Common myeloid progenitor, CD34-positive (primary cell): ENCODE data around the gene DNAJB7.

Experiments used
- CTCF ChIA-PET: fragments of 350-600 bp; sonication (Branson Sonifier 250); formaldehyde crosslinking; loops from one replicate; lab custom pipeline; 2021; ENCODE audit warnings: antibody characterized with exemption; lab: Charles Lee
- POLR2A ChIA-PET: fragments of 350-600 bp; sonication (Branson Sonifier 250); formaldehyde crosslinking; loops from one replicate; lab custom pipeline; 2021; ENCODE audit warnings: antibody characterized with exemption; lab: Charles Lee
- DNase-seq, 3 donors: peaks; one replicate each; pipeline versions ENCODE4 v3.0.0 to v3.0.0-alpha.2; 2013
- H3K27ac ChIP-seq, 2 experiments: 1 replicate in 1 of 2; 2 replicates in 1 of 2; pipeline ENCODE4 v1.7.0; 2013; ENCODE audit warnings: inconsistent platforms in 2 of 2, low read length in 2 of 2, mild to moderate bottlenecking in 2 of 2, low read depth in 1 of 2, moderate library complexity in 1 of 2; ENCODE audit not compliant: severe bottlenecking in 2 of 2, insufficient read depth in 1 of 2, poor library complexity in 1 of 2
- H3K27me3 ChIP-seq, 5 experiments: replicated peaks in 2 of 5; 1 replicate in 3 of 5; 2 replicates in 2 of 5; pipeline versions ENCODE4 v1.6.1 to v1.7.0; 2013; ENCODE audit warnings: low read length in 4 of 5, mild to moderate bottlenecking in 2 of 5, moderate library complexity in 2 of 5, inconsistent platforms in 1 of 5; ENCODE audit not compliant: insufficient read depth in 5 of 5, control insufficient read depth in 4 of 5
- H3K36me3 ChIP-seq, 4 experiments: 1 replicate in 2 of 4; 2 replicates in 2 of 4; pipeline versions ENCODE4 v1.6.1 to v1.7.0; 2013; ENCODE audit warnings: low read length in 3 of 4, control low read depth in 1 of 4, mild to moderate bottlenecking in 1 of 4; ENCODE audit not compliant: control insufficient read depth in 4 of 4, insufficient read depth in 4 of 4
- H3K4me1 ChIP-seq, 4 experiments: 1 replicate in 3 of 4; 2 replicates in 1 of 4; pipeline versions ENCODE4 v1.6.1 to v1.7.1; 2013; ENCODE audit warnings: low read length in 3 of 4, mild to moderate bottlenecking in 3 of 4, control low read depth in 1 of 4, inconsistent platforms in 1 of 4, moderate library complexity in 1 of 4; ENCODE audit not compliant: control insufficient read depth in 4 of 4, insufficient read depth in 4 of 4; ENCODE audit errors: control extremely low read depth in 1 of 4
- H3K4me3 ChIP-seq, 7 experiments: 1 replicate in 4 of 7; 2 replicates in 3 of 7; pipeline versions ENCODE4 v1.5.1 to v1.7.0; 2013; ENCODE audit warnings: mild to moderate bottlenecking in 7 of 7, low read length in 6 of 7, moderate library complexity in 6 of 7, inconsistent platforms in 2 of 7, low read depth in 2 of 7, control low read depth in 1 of 7; ENCODE audit not compliant: insufficient read depth in 4 of 7, control insufficient read depth in 1 of 7; ENCODE audit errors: extremely low read depth in 1 of 7
- H3K9me3 ChIP-seq, 5 experiments: 1 replicate in 4 of 5; 2 replicates in 1 of 5; pipeline versions ENCODE4 v1.6.1 to v1.7.1; 2013; ENCODE audit warnings: low read length in 4 of 5, mild to moderate bottlenecking in 2 of 5, inconsistent platforms in 1 of 5, low read depth in 1 of 5, moderate library complexity in 1 of 5; ENCODE audit not compliant: control insufficient read depth in 4 of 5, insufficient read depth in 2 of 5; ENCODE audit errors: control extremely low read depth in 1 of 5
- WGBS: methylation state at CpG from one replicate; pipeline ENCODE4 v1.1.5; 2013; ENCODE audit not compliant: insufficient coverage; 5-methylcytosine and 5-hydroxymethylcytosine counted together

DNAJB7 gene

GRCh38 chr22:40862537-40862936 lies 624 bp upstream of the DNAJB7 start:
- Histone ChIP-seq H3K36me3 (peaks cover 3 to 15% (median 7%) of the 10 kb centered on the region in 4 experiments), H3K27me3 (no peaks in the 10 kb centered on the region), H3K4me1 (peaks cover 4 to 15% (median 9%) of the 10 kb centered on the region in 4 experiments), H3K27ac (no peak overlapping the region), H3K4me3 (no peak overlapping the region), H3K9me3 (no peaks in the 10 kb centered on the region)
- ChIA-PET POLR2A (no interaction called here), CTCF (interaction anchor here (0.9 to 1.3 kb wide), 2 partner anchors 9 to 37 kb away, joined by 3 to 5 read pairs; no protein-coding TSS in a partner anchor)
- no peak for DNase-seq
- 100% methylated on average over 1 of the region's 2 CpGs for WGBS

- H3K36me3 ChIP-seq: peaks cover 5 to 18% (median 8%) of the 10 kb centered on the region in 4 experiments
- H3K9me3 ChIP-seq: no peaks in the 10 kb centered on the region
- 15% methylated on average over 13 of the region's 18 CpGs for WGBS
- ChIA-PET CTCF (interaction anchor here (0.7 to 2.6 kb wide), 9 partner anchors 10 to 1408 kb away, joined by 3 to 7 read pairs (median 3); partner anchors contain the start of gene SLC25A17), POLR2A (interaction anchor here (0.6 to 0.9 kb wide), 3 partner anchors 11 to 220 kb away, joined by 3 read pairs; partner anchors contain the start of gene MRTFA)
- peak overlapping the region; percentile 87 to 99 (median 94) for H3K4me3 ChIP-seq
- H3K4me1 ChIP-seq: peaks cover 15 to 39% (median 26%) of the 10 kb centered on the region in 4 experiments
- DNase-seq: no peak
- peak overlapping the region; percentile 98 to 99 for H3K27ac ChIP-seq
- no peaks in the 10 kb centered on the region for H3K27me3 ChIP-seq
Measured at GRCh38 chr22:40857309-40857855, 4.5 kb downstream of the DNAJB7 start.

GRCh38 chr22:40856513-40857308 lies 5.2 kb downstream of the DNAJB7 start, which contains the start of the genes ST13 and XPNPEP3:
ST13 (minus strand) TSS chr22:40856639; CDS start chr22:40856540, 99 bp downstream.
XPNPEP3 (plus strand) TSS chr22:40857148; CDS start chr22:40857182, 34 bp downstream.
- H3K36me3 ChIP-seq: peaks cover 5 to 14% (median 7%) of the 10 kb centered on the region in 4 experiments
- peak; percentile 97 to 99 (median 98) for DNase-seq
- ChIA-PET POLR2A (interaction anchor here (0.6 to 0.9 kb wide), 4 partner anchors 11 to 328 kb away, joined by 3 to 4 read pairs (median 3); partner anchors contain the start of gene MRTFA), CTCF (interaction anchor here (0.7 to 2.6 kb wide), 8 partner anchors 10 to 1407 kb away, joined by 3 to 7 read pairs (median 4); partner anchors contain the start of gene SLC25A17)
- no peaks in the 10 kb centered on the region for H3K9me3 ChIP-seq
- peaks cover 15 to 39% (median 26%) of the 10 kb centered on the region in 4 experiments for H3K4me1 ChIP-seq
- peak within 1 kb of the TSS; percentile 87 to 99 (median 94) for H3K4me3 ChIP-seq
- WGBS: 0% methylated on average over 52 of the region's 63 CpGs
- H3K27me3 ChIP-seq: no peaks in the 10 kb centered on the region
- H3K27ac ChIP-seq: peak within 1 kb of the TSS; percentile 98 to 99

GRCh38 chr22:40855979-40856512 lies 5.9 kb downstream of the DNAJB7 start:
- Histone ChIP-seq H3K9me3 (no peaks in the 10 kb centered on the region), H3K4me3 (peak overlapping the region; percentile 48 to 99 (median 94)), H3K27me3 (no peaks in the 10 kb centered on the region), H3K27ac (peak overlapping the region; percentile 98 to 99), H3K4me1 (peaks cover 15 to 39% (median 26%) of the 10 kb centered on the region in 4 experiments), H3K36me3 (peaks cover under 1 to 8% (median 6%) of the 10 kb centered on the region in 4 experiments)
- WGBS: 0% methylated on average over 8 of the region's 29 CpGs
- CTCF ChIA-PET: interaction anchor here (0.9 to 2.6 kb wide), 4 partner anchors 10 to 46 kb away, joined by 3 to 7 read pairs (median 4); partner anchors contain the start of gene SLC25A17
- POLR2A ChIA-PET: no interaction called here
- DNase-seq: peak; percentile 28 to 71 (median 68)

GRCh38 chr22:40855071-40855978 lies 6.6 kb downstream of the DNAJB7 start:
- H3K27me3 ChIP-seq: no peaks in the 10 kb centered on the region
- ChIA-PET CTCF (interaction anchor here (0.9 to 1.3 kb wide), 4 partner anchors 9 to 43 kb away, joined by 3 to 7 read pairs (median 4); no protein-coding TSS in a partner anchor), POLR2A (interaction anchor here (0.7 kb wide), 1 partner anchor 19 kb away, joined by 3 read pairs; no protein-coding TSS in a partner anchor)
- no peaks in the 10 kb centered on the region for H3K9me3 ChIP-seq
- peak overlapping the region; percentile 98 to 99 for H3K27ac ChIP-seq
- peak; percentile 26 to 59 (median 45) for DNase-seq
- peak overlapping the region in 6 of 7 experiments; percentile 93 to 99 (median 96) for H3K4me3 ChIP-seq
- H3K36me3 ChIP-seq: peaks cover 0 to 5% (median 3%) of the 10 kb centered on the region in 4 experiments
- WGBS: 100% methylated on average over 6 of the region's 20 CpGs
- H3K4me1 ChIP-seq: peaks cover 15 to 39% (median 26%) of the 10 kb centered on the region in 4 experiments

- DNase-seq: no peak
Measured at GRCh38 chr22:40853961-40854360, 8.0 kb downstream of the DNAJB7 start.

More at GRCh38 chr22:40853961-40854360, 8.0 kb downstream of the DNAJB7 start:
- ChIA-PET CTCF (interaction anchor here (1.2 to 1.4 kb wide), 3 partner anchors 8 to 45 kb away, joined by 3 to 7 read pairs (median 3); partner anchors contain the start of gene DNAJB7), POLR2A (no interaction called here)
- H3K9me3 ChIP-seq: no peaks in the 10 kb centered on the region
- H3K4me1 ChIP-seq: peaks cover 15 to 39% (median 26%) of the 10 kb centered on the region in 4 experiments
- peak overlapping the region in 1 of 7 experiments; percentile 6 for H3K4me3 ChIP-seq
- whole genome bisulfite sequencing: 60% methylated on average over 1 of the region's 3 CpGs
- H3K27me3 ChIP-seq: no peaks in the 10 kb centered on the region
- peaks cover 5 to 14% (median 10%) of the 10 kb centered on the region in 4 experiments for H3K36me3 ChIP-seq
- H3K27ac ChIP-seq: peak overlapping the region; percentile 16 to 99
